H1 (cell line): ENCODE results near the gene PRR5L. TPM values are rescaled to one million over a fixed set of nuclear protein-coding genes. Genes with fewer than 3 reads are reported as not detected.

Experiments used
- PHF8 ChIP-seq: fragments of 200-600 bp; sonication (generic); conservative IDR thresholded peaks from 2 replicates; pipeline ENCODE4 v1.7.1; 2012; ENCODE audit warnings: low read depth, mild to moderate bottlenecking, inconsistent platforms, low read length, moderate library complexity
- polyA plus RNA-seq, 7 experiments: library from polyadenylated mRNA; depleted of rRNA in 3 of 7; stranded (reverse) in 5 of 7; unstranded in 2 of 7; fragments of >200 nt in 5 of 7; fragments of 200-250 nt in 2 of 7; gene quantifications; 1 replicate in 5 of 7; 2 replicates in 1 of 7; 4 replicates in 1 of 7; pipeline versions ENCODE4 v1.2.1 to v1.2.3, GENCODE V29; 2011 to 2013; ENCODE audit warnings: missing spikeins in 2 of 7, mixed read lengths in 2 of 7
- total RNA-seq: library from RNA; stranded (reverse); fragmentation: NEBNext Ultra II Directional; extraction: Animal tissue kit (Norgen Biotek cat#: 25700); gene quantifications from 2 replicates; pipeline ENCODE4 v1.2.1, GENCODE V29; 2021

PRR5L gene
- total and polyA plus RNA-seq, 2 of the 8 experiments (the other 6 are each of a cell fraction or from before 2014, with no cell fraction given) = 6.6 to 10.1 TPM

DNA sequence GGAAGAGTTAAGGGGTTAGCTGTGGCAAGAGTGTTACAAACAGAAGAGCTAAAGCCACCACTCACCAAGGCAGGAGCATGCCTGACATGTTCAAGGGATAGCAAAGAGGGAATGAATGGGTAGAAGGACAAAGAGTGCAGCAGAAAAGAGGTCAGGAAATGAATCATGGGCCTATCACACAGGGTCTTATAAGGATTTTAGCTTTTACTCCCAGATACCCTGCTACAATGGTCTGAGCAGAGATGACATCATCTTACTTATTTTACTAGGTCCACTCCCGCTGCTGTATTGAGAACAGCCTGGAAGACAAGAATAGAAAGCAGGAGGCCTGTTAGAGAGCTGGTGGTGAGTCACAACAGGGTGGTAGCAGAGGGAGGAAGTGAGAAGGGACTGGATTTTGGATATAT lies 204.2 kb downstream of the PRR5L start (continued):
- no peak for TF ChIP-seq PHF8
